ENCODE results near the gene MIR17HG.
"Not testable (repeated sequence)": the region's sequence is repeated elsewhere in the genome, so short reads cannot be mapped to it uniquely, and the experiment has no call there.

The MIR17HG gene

GRCh38 chr13:91347996-91348905, 764 bp downstream of the MIR17HG start:
- peak; percentile 86 for DNase-seq

GRCh38 chr13:91348906-91349435, 1.5 kb downstream of the MIR17HG start:
- peak; percentile 99 for DNase-seq

- DNase-seq, result no peak
These were observed 2.8 kb downstream of the MIR17HG start for GRCh38 chr13:91349992-91350911.

GRCh38 chr13:91351123-91351522, 3.6 kb downstream of the MIR17HG start:
- DNase-seq, result no peak

- DNase-seq, result no peak
These were observed 4.5 kb downstream of the MIR17HG start for GRCh38 chr13:91351980-91352379.

- DNase-seq, result not testable (repeated sequence)
These were observed 5.4 kb downstream of the MIR17HG start for GRCh38 chr13:91352891-91353290.

- DNase-seq, result no peak
These were observed 6.0 kb downstream of the MIR17HG start for GRCh38 chr13:91353494-91353893.

- DNase-seq, result no peak
These were observed 7.8 kb downstream of the MIR17HG start for GRCh38 chr13:91355099-91355825.

GRCh38 chr13:91355826-91356710, 8.6 kb downstream of the MIR17HG start:
- DNase-seq, result no peak

GRCh38 chr13:91356919-91357612, 9.6 kb downstream of the MIR17HG start:
- no peak for DNase-seq

GRCh38 chr13:91357613-91358386, 10.3 kb downstream of the MIR17HG start:
- no peak for DNase-seq

- no peak for DNase-seq
These were observed 10.9 kb downstream of the MIR17HG start for GRCh38 chr13:91358387-91358782.

- no peak for DNase-seq
These were observed 11.6 kb downstream of the MIR17HG start for GRCh38 chr13:91359111-91359510.

GRCh38 chr13:91359631-91360030, 12.1 kb downstream of the MIR17HG start:
- no peak for DNase-seq

GRCh38 chr13:91360246-91360751, 12.8 kb downstream of the MIR17HG start:
- no peak for DNase-seq

- DNase-seq, result no peak
These were observed 14.3 kb downstream of the MIR17HG start for GRCh38 chr13:91361755-91362271.

- no peak for DNase-seq
These were observed 15.4 kb downstream of the MIR17HG start for GRCh38 chr13:91362908-91363307.

GRCh38 chr13:91368101-91368500, 20.6 kb downstream of the MIR17HG start:
- no peak for DNase-seq

GRCh38 chr13:91368676-91369440, 21.4 kb downstream of the MIR17HG start:
- DNase-seq, result no peak

Measured in activated CD8-positive, alpha-beta memory T cell treated with anti-CD3 and anti-CD28 coated beads, Interleukin-2, amount 50 U/mL, for 48 hours (primary cell).